ENCODE measurements around the gene SULF2. TPM values are rescaled to one million over a fixed set of nuclear protein-coding genes. Genes with fewer than 3 reads are reported as not detected.
A peak's percentile ranks its signal among the peaks of the same experiment; 100 is the strongest.

SULF2 gene
- total RNA-seq, 1 donor from 2014 or later = 24.0 TPM

DNA sequence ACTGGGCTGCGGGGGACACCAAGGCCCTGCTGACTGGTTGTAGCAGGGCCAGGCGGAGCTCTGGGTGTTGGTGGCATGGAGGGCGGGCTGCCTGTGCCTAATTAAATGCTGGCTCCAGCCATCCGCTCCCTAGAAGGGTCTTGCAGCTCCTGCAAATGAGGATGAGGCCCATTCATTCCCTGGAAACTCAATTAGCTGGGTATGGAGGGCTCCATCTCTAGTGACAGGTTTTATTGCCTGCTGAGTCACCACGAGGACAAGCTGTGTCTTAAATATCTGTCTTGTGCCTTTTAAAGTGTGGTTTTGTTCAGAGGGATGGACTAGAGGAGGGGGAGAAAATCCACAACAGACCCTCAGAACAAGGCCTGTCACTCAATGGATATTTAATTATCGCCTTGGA is 60.9 kb downstream of the SULF2 start:
- Histone ChIP-seq H3K9ac (no peak overlapping the region), H3K27me3 (no peaks in the 10 kb centered on the region), H4K20me1 (ENCODE audit: low read depth) (peaks cover 8% of the 10 kb centered on the region), H3K79me2 (ENCODE audit: low read depth) (no peaks in the 10 kb centered on the region), H3F3A (ENCODE audit: low read depth) (peaks cover 8% of the 10 kb centered on the region), H3K4me2 (no peak overlapping the region), H3K27ac (no peak overlapping the region), H3K4me1 (peaks cover 24% of the 10 kb centered on the region), H3K36me3 (no peaks in the 10 kb centered on the region), H3K9me3 (ENCODE audit: low read depth) (no peaks in the 10 kb centered on the region), H2AFZ (replicated peaks) (no peak overlapping the region), H3K4me3 (no peak overlapping the region)
- Mint-ChIP-seq H3K4me3 (no peak overlapping the region), H3K9me3 (peaks cover 4% of the 10 kb centered on the region), H3K27me3 (ENCODE audit: insufficient read depth, low read depth) (peaks cover 13% of the 10 kb centered on the region), H3K27ac (no peak overlapping the region), H3K4me1 (peaks cover 50% of the 10 kb centered on the region), H3K36me3 (peaks cover 6% of the 10 kb centered on the region)
- DNase-seq (ENCODE audit: low spot score) = peak; percentile 46
- TF ChIP-seq EZH2 (IDR thresholded peaks at IDR 0.05) (no peak), EZH2phosphoT487 (IDR thresholded peaks at IDR 0.05) (no peak)
- TF ChIP-seq, protein P1, sequence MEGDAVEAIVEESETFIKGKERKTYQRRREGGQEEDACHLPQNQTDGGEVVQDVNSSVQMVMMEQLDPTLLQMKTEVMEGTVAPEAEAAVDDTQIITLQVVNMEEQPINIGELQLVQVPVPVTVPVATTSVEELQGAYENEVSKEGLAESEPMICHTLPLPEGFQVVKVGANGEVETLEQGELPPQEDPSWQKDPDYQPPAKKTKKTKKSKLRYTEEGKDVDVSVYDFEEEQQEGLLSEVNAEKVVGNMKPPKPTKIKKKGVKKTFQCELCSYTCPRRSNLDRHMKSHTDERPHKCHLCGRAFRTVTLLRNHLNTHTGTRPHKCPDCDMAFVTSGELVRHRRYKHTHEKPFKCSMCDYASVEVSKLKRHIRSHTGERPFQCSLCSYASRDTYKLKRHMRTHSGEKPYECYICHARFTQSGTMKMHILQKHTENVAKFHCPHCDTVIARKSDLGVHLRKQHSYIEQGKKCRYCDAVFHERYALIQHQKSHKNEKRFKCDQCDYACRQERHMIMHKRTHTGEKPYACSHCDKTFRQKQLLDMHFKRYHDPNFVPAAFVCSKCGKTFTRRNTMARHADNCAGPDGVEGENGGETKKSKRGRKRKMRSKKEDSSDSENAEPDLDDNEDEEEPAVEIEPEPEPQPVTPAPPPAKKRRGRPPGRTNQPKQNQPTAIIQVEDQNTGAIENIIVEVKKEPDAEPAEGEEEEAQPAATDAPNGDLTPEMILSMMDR (IDR thresholded peaks at IDR 0.05) = no peak

DNA sequence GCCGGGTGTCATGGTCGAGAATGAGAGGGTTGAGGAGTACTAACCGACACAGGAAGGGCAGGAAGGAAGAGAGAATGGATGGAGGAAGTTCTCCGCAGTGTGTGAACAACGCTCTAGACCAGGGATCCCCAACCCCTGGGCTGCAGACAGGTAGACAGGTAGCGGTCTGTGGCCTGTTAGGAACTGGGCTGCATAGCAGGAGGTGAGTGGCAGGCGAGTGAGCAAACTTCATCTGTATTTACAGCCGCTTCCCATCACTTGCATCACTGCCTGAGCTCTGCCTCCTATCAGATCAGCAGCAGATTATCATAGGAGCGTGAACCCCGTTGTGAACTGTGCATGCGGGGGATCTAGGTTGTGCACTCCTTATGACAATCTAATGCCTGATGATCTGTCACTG is 62.0 kb downstream of the SULF2 start:
- TF ChIP-seq, protein P1 (IDR thresholded peaks at IDR 0.05) = no peak
- TF ChIP-seq EZH2phosphoT487 (IDR thresholded peaks at IDR 0.05) (no peak), EZH2 (IDR thresholded peaks at IDR 0.05) (no peak)
- no peaks in the 10 kb centered on the region for H3K79me2 ChIP-seq (ENCODE audit: low read depth)
- no peak overlapping the region for H3K4me2 ChIP-seq
- H3K36me3 ChIP-seq = no peaks in the 10 kb centered on the region
- no peak overlapping the region for H3K27ac Mint-ChIP-seq
- no peak overlapping the region for H3K4me3 ChIP-seq
- no peak for DNase-seq (ENCODE audit: low spot score)
- H3K27ac ChIP-seq = no peak overlapping the region
- peaks cover 8% of the 10 kb centered on the region for H4K20me1 ChIP-seq (ENCODE audit: low read depth)
- H3K9me3 ChIP-seq (ENCODE audit: low read depth) = no peaks in the 10 kb centered on the region
- H3K9me3 Mint-ChIP-seq = peaks cover 4% of the 10 kb centered on the region
- no peaks in the 10 kb centered on the region for H3K27me3 ChIP-seq
- peaks cover 47% of the 10 kb centered on the region for H3K4me1 Mint-ChIP-seq
- H3K4me1 ChIP-seq = peaks cover 24% of the 10 kb centered on the region
- H3K36me3 Mint-ChIP-seq = peaks cover 6% of the 10 kb centered on the region
- H3F3A ChIP-seq (ENCODE audit: low read depth) = peaks cover 8% of the 10 kb centered on the region
- H3K27me3 Mint-ChIP-seq (ENCODE audit: insufficient read depth, low read depth) = peaks cover 10% of the 10 kb centered on the region
- no peak overlapping the region for H3K4me3 Mint-ChIP-seq
- H2AFZ ChIP-seq (replicated peaks) = no peak overlapping the region
- H3K9ac ChIP-seq = no peak overlapping the region

DNA sequence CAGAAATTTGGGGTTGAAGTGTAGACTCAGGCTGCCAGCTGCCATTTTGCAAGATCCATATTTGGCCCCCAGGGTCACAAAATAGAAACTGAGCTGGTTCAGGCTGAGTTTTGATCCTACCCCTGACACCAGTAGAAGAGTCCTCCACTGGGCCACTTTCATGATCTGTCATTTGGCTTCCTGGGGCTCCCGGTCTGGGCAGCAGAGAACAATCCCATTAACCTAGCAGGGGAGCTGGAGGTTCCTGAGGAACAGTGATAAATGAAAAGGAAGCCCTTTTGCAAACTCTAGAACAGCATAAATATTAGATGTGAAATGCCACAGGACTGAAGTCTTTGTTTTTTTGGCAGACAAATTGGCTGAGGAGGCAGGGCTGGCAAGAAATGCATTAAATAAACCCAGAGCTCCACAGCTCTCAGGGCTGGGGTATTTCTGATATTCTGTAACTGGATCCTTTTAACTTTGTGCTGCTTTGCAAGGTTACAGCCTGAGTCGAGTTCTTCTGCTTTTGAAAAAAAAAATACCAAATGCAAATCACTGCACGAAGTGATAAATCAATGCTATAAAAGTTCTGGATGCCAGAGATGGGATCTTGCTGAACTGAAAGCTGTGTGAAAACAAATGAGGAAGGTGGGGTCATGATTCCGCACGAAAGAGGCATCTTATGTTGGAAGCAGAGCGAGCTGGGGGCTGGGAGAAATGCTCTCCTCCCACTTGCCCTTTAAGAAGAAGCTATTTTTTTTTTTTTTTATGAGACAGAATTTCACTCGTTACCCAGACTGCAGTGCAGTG is 64.4 kb downstream of the SULF2 start:
- Histone ChIP-seq H3K36me3 (no peaks in the 10 kb centered on the region), H3K27ac (no peak overlapping the region)
- no peak overlapping the region for H3K27ac Mint-ChIP-seq

More for the DNA sequence above, 64.4 kb downstream of the SULF2 start:
- H3K9me3 ChIP-seq (ENCODE audit: low read depth) = no peaks in the 10 kb centered on the region
- peaks cover 19% of the 10 kb centered on the region for H3K4me1 ChIP-seq
- no peak overlapping the region for H3K9ac ChIP-seq
- Mint-ChIP-seq H3K9me3 (peaks cover 2% of the 10 kb centered on the region), H3K4me1 (peaks cover 36% of the 10 kb centered on the region), H3K36me3 (peaks cover 6% of the 10 kb centered on the region), H3K4me3 (no peak overlapping the region), H3K27me3 (ENCODE audit: insufficient read depth, low read depth) (peaks cover 4% of the 10 kb centered on the region)
- no peak for DNase-seq (ENCODE audit: low spot score)
- H3K4me3 ChIP-seq = no peak overlapping the region
- H3K4me2 ChIP-seq = peak overlapping the region; percentile 22
- TF ChIP-seq, protein P1 (IDR thresholded peaks at IDR 0.05) = no peak
- TF ChIP-seq EZH2phosphoT487 (IDR thresholded peaks at IDR 0.05) (no peak), EZH2 (IDR thresholded peaks at IDR 0.05) (no peak)
- H3F3A ChIP-seq (ENCODE audit: low read depth) = peaks cover 8% of the 10 kb centered on the region
- H2AFZ ChIP-seq (replicated peaks) = no peak overlapping the region
- H3K79me2 ChIP-seq (ENCODE audit: low read depth) = no peaks in the 10 kb centered on the region
- no peaks in the 10 kb centered on the region for H3K27me3 ChIP-seq
- H4K20me1 ChIP-seq (ENCODE audit: low read depth) = peaks cover 8% of the 10 kb centered on the region
